Stimulated activated CD4-positive, alpha-beta T cell treated with anti-CD3 and anti-CD28 coated beads, Interleukin-1b, Interleukin-23, amount 100 ng/mL, for 48 hours (primary cell): Measurements from ENCODE around the gene ZBTB16.

Source experiments
- DNase-seq: peaks from one replicate; pipeline ENCODE4 v3.0.0-alpha.2; 2020

ZBTB16 gene

DNA sequence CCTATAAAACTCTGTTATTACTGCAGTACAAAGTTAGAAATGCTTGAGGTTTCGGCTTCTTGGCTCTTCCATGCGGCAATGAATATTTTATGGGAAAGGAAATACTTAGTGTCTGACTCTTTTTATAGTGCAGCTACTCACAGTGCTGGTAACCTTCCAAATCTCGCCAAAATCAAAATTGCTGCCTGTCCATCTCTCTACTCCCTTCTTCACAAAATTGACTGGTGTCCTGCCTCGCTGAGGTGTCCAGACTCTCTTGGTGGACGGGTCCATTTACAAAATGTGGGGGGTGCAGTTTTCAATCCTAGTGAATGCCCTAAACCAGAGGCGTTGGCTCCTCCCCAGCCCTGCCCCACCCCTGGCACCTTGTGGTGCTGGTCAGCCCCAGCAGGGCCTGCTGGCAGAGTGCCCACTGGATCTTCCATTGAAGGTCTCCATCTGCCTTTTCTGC, 73.5 kb downstream of the ZBTB16 start:
- no peak for DNase-seq

- DNase-seq = no peak
Observed at GRCh38 chr11:114133548-114134329, 74.2 kb downstream of the ZBTB16 start.

GRCh38 chr11:114134870-114135269, 75.4 kb downstream of the ZBTB16 start:
- no peak for DNase-seq

DNA sequence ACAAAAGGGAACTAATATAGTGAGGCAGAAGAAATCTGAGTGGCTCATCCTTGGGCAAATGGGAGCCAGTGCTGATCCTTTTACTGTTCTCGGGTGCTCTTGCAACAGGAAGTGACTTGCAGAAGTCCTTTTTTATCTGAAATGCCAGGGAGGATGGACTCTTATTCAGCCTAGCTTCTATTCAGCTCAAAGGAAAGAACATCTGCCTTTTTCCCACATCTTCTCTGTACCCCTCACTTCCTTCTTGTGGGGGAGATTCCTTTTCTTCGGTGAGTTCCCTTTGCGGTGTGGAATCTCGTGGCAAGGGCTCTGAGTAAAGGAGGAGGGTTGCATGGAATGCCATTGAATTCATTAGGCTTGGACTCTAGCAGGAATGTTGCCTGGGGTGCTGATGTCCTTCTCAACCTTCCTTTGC, 76.2 kb downstream of the ZBTB16 start:
- no peak for DNase-seq

DNA sequence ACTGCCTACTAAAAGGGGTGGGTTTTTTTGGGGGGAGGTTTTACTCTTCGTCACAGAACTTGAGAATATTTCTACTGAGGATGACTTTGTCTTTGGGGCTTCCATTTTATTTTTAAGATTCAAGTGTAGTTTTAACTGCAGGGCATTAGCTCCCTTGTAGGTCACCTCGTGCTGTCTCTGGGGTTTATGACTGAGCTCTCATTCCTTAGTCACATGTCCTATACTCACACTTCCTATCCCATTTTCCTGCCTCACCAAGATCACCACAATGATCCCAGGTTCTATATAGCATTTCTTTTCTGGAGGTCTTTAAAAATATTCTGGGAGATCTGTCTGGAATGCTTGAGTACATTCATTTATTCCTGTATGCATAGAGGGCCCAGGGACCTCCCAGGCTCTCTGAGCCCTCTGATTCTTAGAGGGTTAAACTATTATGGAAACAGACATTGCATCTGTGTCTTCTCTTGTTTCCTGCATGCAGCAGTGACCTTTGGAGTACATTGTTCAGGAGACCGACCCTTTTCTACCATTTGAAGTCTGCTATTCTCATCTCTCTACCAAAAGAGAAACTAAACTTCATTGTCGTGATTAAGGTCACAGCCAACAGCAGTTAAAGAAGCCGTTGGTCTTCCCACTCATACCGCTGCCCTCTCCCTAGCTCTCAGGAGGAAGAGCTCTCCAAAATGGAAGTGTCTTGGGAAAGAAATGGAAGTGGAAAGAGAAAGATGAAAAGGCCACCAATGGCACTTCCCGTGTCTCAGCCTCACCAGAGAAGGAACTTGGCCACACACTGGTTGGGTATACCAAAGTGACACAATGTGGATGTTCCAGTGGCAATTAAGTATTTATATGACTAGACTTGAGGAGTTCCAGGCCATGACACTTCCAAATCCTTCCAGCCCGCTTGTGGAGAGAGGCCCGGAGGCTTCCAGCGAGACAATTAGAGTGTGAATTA, 77.5 kb downstream of the ZBTB16 start:
- DNase-seq = no peak

DNA sequence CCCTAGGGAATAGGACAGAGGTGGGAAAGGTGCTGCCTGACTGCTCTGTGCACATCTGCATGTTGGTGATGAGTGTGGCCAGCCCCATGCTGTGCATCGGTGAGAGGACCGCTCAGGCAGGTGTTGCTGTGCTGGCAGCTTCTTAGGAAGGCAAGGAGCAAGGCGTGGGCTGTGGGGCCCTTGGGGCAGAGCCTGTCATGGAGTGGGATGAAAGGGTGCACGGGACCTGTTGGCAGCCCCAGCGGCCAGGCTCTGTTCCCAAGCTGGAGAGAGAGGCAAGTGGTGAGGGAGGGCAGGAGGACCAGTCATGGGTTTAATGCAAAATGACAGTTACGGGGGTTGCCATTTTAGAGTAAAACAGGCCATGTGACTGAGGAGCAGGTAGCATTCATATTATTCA, 78.3 kb downstream of the ZBTB16 start:
- DNase-seq = no peak

GRCh38 chr11:114138411-114138810, 78.9 kb downstream of the ZBTB16 start:
- no peak for DNase-seq

- no peak for DNase-seq
Observed at GRCh38 chr11:114140826-114141225, 81.3 kb downstream of the ZBTB16 start.

DNA sequence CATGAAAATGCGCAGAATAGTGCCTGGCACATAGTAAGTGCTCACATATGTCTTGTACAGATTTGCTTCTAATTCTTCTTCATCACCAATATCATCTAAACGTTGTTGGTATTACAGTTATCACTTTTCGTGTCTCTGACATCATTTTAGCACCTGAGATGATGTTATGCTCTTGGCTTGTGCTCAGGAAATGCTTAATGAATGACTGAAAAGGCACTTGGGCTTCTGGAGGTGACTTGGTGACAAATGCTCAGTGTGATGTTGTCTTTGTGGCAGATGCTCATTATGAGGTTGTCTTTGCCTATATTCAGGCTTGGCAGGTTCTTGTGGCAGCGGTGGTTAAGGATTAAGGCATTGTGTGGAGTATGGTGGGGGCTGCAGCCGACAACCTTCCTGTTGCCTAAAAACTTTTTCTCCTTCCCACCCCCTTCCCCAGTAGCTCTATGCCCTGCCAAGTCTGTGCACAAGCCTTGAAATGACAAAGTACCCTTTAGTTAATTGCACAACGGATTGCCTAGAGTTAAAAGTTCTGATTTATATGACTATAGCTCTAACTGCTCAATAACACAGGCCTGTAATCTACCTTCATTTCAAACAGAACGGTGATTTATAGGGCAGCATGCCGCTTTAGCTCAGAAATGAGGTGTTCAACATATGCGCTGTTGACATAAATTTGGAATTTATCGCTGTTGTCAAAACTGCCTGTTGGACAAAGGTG, 82.5 kb downstream of the ZBTB16 start:
- DNase-seq = no peak

DNA sequence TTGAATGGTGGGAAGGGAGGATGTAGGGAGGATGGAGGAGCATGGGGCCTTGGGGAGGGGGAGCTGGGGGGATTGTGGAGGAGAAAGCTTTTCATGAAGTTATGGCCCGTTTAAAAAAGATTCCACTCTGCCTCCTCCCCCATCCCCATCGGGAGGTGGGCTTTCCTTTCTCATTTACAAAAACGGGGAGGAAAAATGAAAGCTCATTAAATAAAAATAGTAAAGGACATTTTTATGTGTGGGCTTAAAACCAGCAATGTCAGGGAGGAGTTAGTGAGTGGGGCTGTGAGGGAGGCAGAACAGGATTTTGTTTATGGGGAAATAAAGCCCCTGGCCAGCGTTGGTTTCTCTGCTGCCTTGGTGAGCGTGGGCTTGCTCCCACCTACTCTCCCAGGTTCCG, 83.2 kb downstream of the ZBTB16 start:
- no peak for DNase-seq

GRCh38 chr11:114145166-114145775, 85.8 kb downstream of the ZBTB16 start:
- DNase-seq = no peak

GRCh38 chr11:114147375-114148012, 88.0 kb downstream of the ZBTB16 start:
- DNase-seq = no peak

DNA sequence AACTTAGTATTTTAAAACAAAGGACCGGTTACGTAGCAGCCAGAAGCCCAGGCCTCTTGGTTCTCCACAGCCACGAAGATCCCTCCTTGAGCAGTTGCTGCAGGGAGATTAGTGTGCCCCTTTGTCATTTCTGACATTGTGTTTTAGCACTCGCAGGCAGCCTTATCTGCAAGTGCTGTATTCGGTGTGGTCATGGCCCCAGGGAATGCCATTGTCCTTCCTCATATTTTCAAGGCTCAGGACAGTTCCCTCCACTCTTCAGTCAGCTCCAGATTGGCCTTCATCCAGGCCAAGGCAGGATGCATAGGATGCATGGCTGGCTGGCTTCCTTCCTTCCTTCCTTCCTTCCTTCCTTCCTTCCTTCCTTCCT, 88.5 kb downstream of the ZBTB16 start:
- no peak for DNase-seq

- DNase-seq = no peak
Observed at GRCh38 chr11:114149689-114150407, 90.3 kb downstream of the ZBTB16 start.

GRCh38 chr11:114150671-114151070, 91.2 kb downstream of the ZBTB16 start:
- no peak for DNase-seq

DNA sequence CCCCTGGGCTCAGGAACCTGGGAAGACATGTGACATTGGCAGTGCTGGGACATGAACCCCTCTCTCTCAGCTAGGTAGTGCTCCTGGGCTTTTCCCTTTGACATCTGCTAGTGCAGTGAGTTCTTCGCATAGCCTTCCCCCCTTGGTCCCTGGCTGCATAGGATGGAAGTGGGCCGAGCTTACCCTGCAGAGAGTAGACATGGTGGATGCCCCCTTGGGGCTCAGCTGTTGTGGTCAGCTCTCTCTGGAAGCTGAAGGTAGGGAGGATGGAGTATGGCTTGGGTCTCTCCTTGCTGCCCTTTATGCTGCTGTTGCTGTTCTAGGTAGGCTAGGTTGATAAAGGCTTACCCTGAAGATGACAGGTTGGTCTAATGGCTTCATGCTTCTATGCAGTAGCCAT, 92.1 kb downstream of the ZBTB16 start:
- no peak for DNase-seq

GRCh38 chr11:114152162-114152561, 92.7 kb downstream of the ZBTB16 start:
- DNase-seq = no peak

- no peak for DNase-seq
Observed at GRCh38 chr11:114152785-114153184, 93.3 kb downstream of the ZBTB16 start.

- DNase-seq = no peak
Observed at GRCh38 chr11:114153224-114153623, 93.7 kb downstream of the ZBTB16 start.

DNA sequence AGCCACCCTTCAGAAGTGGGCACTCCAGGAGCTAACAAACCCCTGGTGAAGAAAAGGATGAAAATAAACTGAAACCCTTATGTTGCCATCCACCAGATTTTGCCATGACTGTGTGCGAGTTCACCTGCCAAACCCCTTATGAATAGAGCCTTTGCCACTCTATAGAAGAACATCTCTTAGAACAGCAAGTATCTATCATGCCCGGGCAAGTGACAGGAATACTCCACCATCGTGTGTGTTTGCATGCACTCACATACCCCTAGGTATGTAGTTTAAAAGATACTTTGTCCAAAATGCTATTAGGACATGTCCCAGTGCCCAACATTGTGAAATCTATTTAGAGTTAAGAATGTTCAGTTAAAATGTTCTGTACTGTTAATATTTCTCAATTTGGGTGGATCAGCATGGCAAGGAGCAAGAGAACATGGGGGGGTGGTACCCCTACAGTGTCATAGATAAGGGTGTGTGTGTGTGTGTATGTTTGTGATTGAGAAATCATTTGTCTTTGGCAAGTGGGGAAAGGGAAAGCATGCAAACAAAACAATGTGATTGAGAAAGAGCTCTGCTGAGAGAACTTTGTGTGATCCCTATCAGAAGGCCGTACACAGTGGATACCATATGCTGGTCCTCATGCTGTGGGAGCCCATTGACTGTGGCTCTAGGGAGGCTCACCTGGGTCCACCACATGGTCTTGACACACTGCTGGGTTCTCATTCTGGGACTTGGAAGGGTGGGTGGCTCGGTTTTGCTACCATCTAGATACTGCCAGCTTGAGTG, 94.9 kb downstream of the ZBTB16 start:
- DNase-seq = no peak

DNA sequence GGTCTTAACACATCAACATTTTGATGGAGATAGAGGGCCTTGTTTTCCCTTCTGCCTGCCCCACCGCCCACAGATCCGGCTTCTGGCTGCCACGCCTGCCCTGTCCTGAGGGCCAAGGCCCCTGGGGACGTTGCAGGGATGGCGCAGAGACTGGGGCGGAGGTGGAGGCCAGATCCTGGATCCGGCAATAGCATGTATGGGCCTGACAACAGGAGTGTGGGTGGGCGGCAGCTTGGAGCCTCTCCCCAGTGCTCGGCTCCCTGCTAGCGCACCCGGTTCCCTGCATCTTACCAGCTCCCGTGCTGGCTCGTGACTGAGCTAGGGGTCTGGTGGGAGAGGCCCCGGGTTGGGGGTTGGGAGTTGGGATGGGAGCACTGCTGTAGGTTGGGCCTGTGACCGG, 95.6 kb downstream of the ZBTB16 start:
- DNase-seq = no peak
